HG03025 (cell line): ENCODE measurements around the gene GADL1.

Experiments used
- ATAC-seq: cut with Tn5 transposase; IDR thresholded peaks from one replicate; pipeline ENCODE4 v1.9.1; 2021; ENCODE audit warnings: mild to moderate bottlenecking, moderate library complexity; ENCODE audit not compliant: unreplicated experiment, low FRiP score

The GADL1 gene

DNA sequence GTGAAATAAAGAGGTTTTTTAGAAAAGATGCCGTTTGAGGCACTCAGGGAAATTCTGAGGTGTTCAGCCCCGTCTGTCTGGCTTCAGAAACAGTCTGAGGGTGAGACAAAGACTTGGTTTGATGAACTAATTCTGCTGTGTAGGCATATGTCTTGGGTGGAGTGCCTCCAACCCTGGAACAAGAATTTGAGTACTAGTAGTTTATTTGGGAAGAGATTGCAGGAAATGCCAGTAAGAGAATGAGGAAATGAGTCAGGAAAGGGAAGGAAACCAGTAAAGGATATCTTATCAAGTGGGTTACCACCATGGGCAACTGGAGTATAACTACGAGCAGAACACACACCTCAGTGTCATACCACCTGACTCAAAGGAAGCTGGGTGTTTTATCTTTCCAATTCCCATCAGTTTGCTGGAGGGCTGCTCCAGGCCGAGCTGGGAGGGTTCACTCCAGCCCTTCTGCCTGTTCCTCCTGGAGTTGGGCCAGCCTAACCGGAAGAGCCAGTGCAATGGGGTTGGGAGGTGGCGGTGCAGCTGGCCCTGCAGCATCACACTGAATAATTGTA is 212.7 kb downstream of the GADL1 start:
- no peak for ATAC-seq

DNA sequence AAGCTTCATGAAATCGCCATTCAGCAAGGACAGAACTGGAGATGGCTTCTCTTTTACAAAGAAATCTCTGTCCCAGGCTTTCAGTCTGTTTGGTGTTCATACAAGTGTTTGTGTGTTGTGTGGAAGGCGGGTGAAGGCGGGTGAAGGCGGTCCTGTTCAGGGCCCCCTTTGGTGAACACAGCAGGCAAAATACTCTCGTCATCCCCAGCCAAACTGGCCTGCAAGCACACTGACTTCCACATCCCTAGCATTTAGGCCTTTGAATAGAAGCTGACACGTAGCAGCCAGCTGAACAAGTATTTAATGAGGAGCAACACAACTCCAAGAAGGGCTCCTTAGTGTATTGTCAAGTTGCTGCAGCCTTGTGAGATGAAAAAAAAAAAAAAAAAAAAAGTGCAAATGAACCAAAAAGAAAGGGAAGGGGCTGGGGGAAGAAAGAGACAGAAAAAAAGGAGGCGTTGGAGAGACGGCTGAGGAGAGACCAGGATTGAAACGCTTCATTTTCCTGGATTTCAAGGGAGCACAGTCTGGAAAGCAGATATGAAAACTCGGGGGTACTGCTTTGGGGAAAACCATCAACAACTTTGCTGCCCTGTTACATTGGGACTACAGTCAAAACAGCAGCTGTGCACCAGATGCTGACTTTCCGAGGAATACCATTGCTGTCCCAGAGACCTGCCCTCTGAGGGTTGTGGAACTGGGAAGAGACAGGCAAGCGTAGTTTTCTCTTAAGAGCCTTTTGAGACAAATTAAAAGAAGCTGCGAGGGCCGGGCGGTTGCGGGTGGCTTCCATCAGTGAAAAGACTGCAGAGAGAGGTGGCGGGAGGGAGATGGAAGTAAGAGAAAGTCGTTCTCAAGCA is 213.4 kb downstream of the GADL1 start:
- no peak for ATAC-seq

DNA sequence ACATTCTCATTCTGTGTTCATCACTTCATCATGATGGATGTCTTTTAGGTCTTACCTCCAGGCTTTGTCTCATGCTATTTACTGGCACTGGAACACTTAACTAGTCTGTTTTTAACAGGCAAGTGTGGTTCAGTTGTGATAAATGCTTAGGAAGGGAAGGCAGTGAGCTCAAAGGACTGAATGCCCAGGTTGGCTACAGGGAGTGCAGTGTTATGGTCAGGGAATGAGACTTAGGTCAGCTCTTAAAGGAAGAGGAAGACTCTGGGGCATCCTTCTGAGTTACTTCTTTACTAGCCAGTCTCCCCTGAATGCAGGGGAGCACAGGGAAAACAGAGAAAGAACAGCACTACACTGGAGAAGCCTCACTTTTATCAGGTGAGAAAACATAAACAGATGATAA is 215.4 kb downstream of the GADL1 start:
- ATAC-seq, result no peak

DNA sequence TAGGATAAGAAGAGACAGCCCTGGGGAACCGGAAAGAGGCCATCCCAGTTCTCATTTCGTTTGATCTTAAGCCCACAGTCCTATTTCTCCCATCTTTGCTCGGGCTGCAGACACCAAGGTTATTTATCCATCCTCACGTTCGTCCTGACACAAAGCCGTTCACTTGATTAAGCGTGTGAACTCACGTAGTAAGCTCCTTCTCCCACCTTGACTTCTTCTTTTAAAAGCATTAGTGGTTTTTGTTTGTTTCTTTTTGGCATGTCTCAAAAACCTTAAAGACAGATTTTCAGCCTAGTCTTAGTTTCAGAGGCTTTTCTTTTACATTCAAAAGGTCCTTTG is 217.1 kb downstream of the GADL1 start:
- ATAC-seq, result no peak

DNA sequence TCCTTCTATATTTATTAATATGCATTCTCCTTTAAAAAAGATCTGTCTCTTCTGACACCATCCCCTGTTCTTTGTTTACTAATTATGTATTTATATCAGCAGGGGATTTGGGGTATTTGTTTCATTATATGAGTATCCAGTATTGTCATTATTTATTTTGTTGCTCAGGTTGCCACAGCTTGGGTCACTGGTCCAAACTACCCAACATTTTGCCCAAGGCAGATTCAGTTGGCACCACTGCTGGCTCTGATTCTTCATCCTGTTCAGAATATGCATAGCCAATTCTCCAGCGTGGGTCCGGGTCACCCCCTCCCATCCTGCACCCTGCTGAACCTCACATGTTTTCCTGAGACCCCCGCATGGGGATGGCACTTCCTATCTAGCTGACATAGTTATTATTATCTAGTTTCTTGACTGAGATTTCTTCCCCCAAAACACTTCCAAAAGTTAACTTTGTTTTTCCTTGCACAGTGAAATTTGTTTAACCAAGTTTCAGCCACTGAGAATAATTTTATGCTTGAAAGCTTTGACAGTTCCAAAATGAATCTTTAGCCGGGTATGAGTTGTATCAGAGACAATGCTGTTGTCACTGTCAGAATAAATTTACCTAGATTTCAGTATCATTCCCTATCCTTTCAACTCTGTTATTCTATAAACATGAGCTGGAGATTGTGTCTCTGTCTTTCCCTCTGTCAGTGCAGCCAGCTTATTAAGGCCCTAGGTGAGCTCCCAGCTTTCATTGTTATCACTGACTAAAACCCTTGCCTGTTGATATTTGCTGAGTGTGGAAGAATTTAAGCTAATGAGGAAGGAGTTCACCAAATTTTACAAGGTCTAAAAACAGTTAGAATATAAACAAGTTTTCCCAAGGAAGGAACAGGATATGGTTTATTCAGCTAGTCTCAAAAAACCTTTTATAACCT is 217.8 kb downstream of the GADL1 start:
- ATAC-seq, result no peak
